PC-9 (cell line): ENCODE data around the gene CDK3. TPM values are rescaled to one million over a fixed set of nuclear protein-coding genes. Genes with fewer than 3 reads are reported as not detected.
A peak's percentile ranks its signal among the peaks of the same experiment; 100 is the strongest.

Experiments used
- BruUV-seq: library from RNA; stranded (reverse); fragments of 400-500 nt; replicated peaks from 2 replicates; lab custom pipeline; 2021; lab: Mats Ljungman, UMichigan
- CTCF ChIA-PET: fragments of 300-600 bp; sonication (Branson Sonifier 250); formaldehyde crosslinking; loops from one replicate; lab custom pipeline; 2022; ENCODE audit warnings: antibody characterized with exemption; lab: Charles Lee
- POLR2A ChIA-PET: fragments of 300-600 bp; sonication (Branson Sonifier 250); formaldehyde crosslinking; loops from one replicate; lab custom pipeline; 2022; ENCODE audit warnings: antibody characterized with exemption; ENCODE audit not compliant: unreplicated experiment; lab: Charles Lee
- DNase-seq, 2 experiments: peaks; one replicate each; pipeline versions ENCODE4 v3.0.0 to v3.0.0-alpha.2; 2015 to 2022; ENCODE audit warnings: mixed read lengths in 1 of 2
- H2AFZ ChIP-seq: fragments of 200-600 bp; sonication (generic); 2 replicates; pipeline ENCODE4 v1.8.1; 2017; ENCODE audit warnings: antibody characterized with exemption
- H3F3A ChIP-seq: fragments of 200-600 bp; sonication (generic); 2 replicates; pipeline ENCODE4 v1.8.1; 2017; ENCODE audit warnings: antibody characterized with exemption, mild to moderate bottlenecking, low read depth; ENCODE audit not compliant: insufficient read depth
- H3K27ac ChIP-seq: fragments of 200-600 bp; sonication (generic); 2 replicates; pipeline ENCODE4 v1.6.1; 2016; ENCODE audit warnings: mixed run types
- H3K27me3 ChIP-seq: fragments of 200-600 bp; sonication (generic); 2 replicates; pipeline ENCODE4 v1.6.1; 2016; ENCODE audit warnings: low read depth, mixed run types; ENCODE audit not compliant: insufficient read depth
- H3K36me3 ChIP-seq: fragments of 200-600 bp; sonication (generic); 2 replicates; pipeline ENCODE4 v1.6.1; 2016; ENCODE audit warnings: low read depth, mixed run types
- H3K4me1 ChIP-seq: fragments of 200-600 bp; sonication (generic); replicated peaks from 2 replicates; pipeline ENCODE4 v1.6.1; 2016; ENCODE audit warnings: mixed run types; ENCODE audit not compliant: insufficient read depth
- H3K4me2 ChIP-seq: fragments of 200-600 bp; sonication (generic); 2 replicates; pipeline ENCODE4 v1.6.1; 2017; ENCODE audit warnings: mixed run types
- H3K4me3 ChIP-seq: fragments of 200-600 bp; sonication (generic); 2 replicates; pipeline ENCODE4 v1.6.1; 2016; ENCODE audit warnings: mixed run types
- H3K79me2 ChIP-seq: fragments of 200-600 bp; sonication (generic); 2 replicates; pipeline ENCODE4 v1.6.1; 2017; ENCODE audit warnings: low read depth, mixed run types
- H3K9me2 ChIP-seq: fragments of 200-600 bp; sonication (generic); 2 replicates; pipeline ENCODE4 v1.8.1; 2017; ENCODE audit warnings: mild to moderate bottlenecking; ENCODE audit not compliant: insufficient read depth
- H3K9me3 ChIP-seq: fragments of 200-600 bp; sonication (generic); 2 replicates; pipeline ENCODE4 v1.8.1; 2016; ENCODE audit warnings: low read depth; ENCODE audit not compliant: insufficient read depth
- H4K20me1 ChIP-seq: fragments of 200-600 bp; sonication (generic); 2 replicates; pipeline ENCODE4 v1.8.1; 2017; ENCODE audit not compliant: insufficient read depth
- CTCF ChIP-seq: fragments of 200-600 bp; sonication (generic); conservative IDR thresholded peaks from 2 replicates; pipeline ENCODE4 v1.6.1; 2017; ENCODE audit warnings: mixed run types, antibody characterized with exemption, mild to moderate bottlenecking, moderate library complexity
- EZH2 ChIP-seq: fragments of 200-600 bp; sonication (generic); IDR thresholded peaks from 2 replicates; pipeline ENCODE4 v1.8.0; 2017; ENCODE audit warnings: antibody characterized with exemption, low read depth
- intact Hi-C: fragments of 100-400 bp; cut with micrococcal nuclease; formaldehyde crosslinking; loops from one replicate; pipeline ENCODE4 v1.10.0; 2022; ENCODE audit not compliant: unreplicated experiment
- total RNA-seq: library from RNA; stranded (reverse); gene quantifications from 2 replicates; pipeline ENCODE4 v1.2.3, GENCODE V29; 2021

The CDK3 gene
- total RNA-seq, 1 experiment from 2014 or later = 12.3 TPM

GRCh38 chr17:76014100-76014924 lies 13.7 kb downstream of the CDK3 start:
- Histone ChIP-seq H3K79me2 (no peaks in the 10 kb centered on the region), H3K4me2 (no peak overlapping the region), H3K4me3 (no peak overlapping the region), H3K4me1 (no peaks in the 10 kb centered on the region), H3K27me3 (no peaks in the 10 kb centered on the region), H3K27ac (no peak overlapping the region), H3F3A (no peaks in the 10 kb centered on the region), H4K20me1 (no peaks in the 10 kb centered on the region), H3K36me3 (no peaks in the 10 kb centered on the region), H3K9me2 (no peaks in the 10 kb centered on the region), H3K9me3 (no peaks in the 10 kb centered on the region), H2AFZ (no peak overlapping the region)
- POLR2A ChIA-PET = interaction anchor here (0.6 to 0.7 kb wide), 4 partner anchors 13 to 164 kb away, joined by 3 to 13 read pairs (median 4); partner anchors contain the start of gene EVPL
- intact Hi-C loops = loop anchor here (1.0 to 5.0 kb wide), 3 partner anchors 40 to 283 kb away; no protein-coding TSS in a partner anchor
- BruUV-seq = no TSS peak
- TF ChIP-seq EZH2 (no peak), CTCF (peak; percentile 94)
- peak in 1 of 2 experiments; percentile 69 for DNase-seq
- CTCF ChIA-PET = interaction anchor here (0.5 to 1.7 kb wide), 11 partner anchors 20 to 877 kb away, joined by 3 to 16 read pairs (median 4); no protein-coding TSS in a partner anchor

- no peaks in the 10 kb centered on the region for H3K4me1 ChIP-seq
- CTCF ChIA-PET = interaction anchor here (0.6 to 1.7 kb wide), 6 partner anchors 39 to 225 kb away, joined by 3 to 16 read pairs (median 4); no protein-coding TSS in a partner anchor
- H3K27ac ChIP-seq = no peak overlapping the region
- no peak overlapping the region for H2AFZ ChIP-seq
- H3K9me2 ChIP-seq = no peaks in the 10 kb centered on the region
- H3K4me2 ChIP-seq = no peak overlapping the region
- H3K4me3 ChIP-seq = no peak overlapping the region
- no peak for DNase-seq
- no peaks in the 10 kb centered on the region for H3F3A ChIP-seq
- TF ChIP-seq EZH2 (no peak), CTCF (no peak)
- no peaks in the 10 kb centered on the region for H3K27me3 ChIP-seq
- H3K79me2 ChIP-seq = no peaks in the 10 kb centered on the region
- intact Hi-C loops = loop anchor here (1.0 to 5.0 kb wide), 3 partner anchors 39 to 282 kb away; no protein-coding TSS in a partner anchor
- no peaks in the 10 kb centered on the region for H3K9me3 ChIP-seq
- POLR2A ChIA-PET = interaction anchor here (0.6 kb wide), 1 partner anchor 20 kb away, joined by 13 read pairs; no protein-coding TSS in a partner anchor
- no TSS peak for BruUV-seq
- no peaks in the 10 kb centered on the region for H3K36me3 ChIP-seq
- no peaks in the 10 kb centered on the region for H4K20me1 ChIP-seq
Measured at GRCh38 chr17:76014925-76015261, 14.2 kb downstream of the CDK3 start.

- Histone ChIP-seq H3K27ac (no peak overlapping the region), H3K27me3 (no peaks in the 10 kb centered on the region), H3K9me2 (no peaks in the 10 kb centered on the region), H3K36me3 (no peaks in the 10 kb centered on the region), H4K20me1 (no peaks in the 10 kb centered on the region), H3F3A (no peaks in the 10 kb centered on the region), H3K4me2 (no peak overlapping the region), H3K79me2 (no peaks in the 10 kb centered on the region), H2AFZ (no peak overlapping the region), H3K4me3 (no peak overlapping the region), H3K9me3 (no peaks in the 10 kb centered on the region), H3K4me1 (no peaks in the 10 kb centered on the region)
- ChIA-PET CTCF (interaction anchor here (0.6 kb wide), 1 partner anchor 101 kb away, joined by 4 read pairs; no protein-coding TSS in a partner anchor), POLR2A (no interaction called here)
- TF ChIP-seq EZH2 = no peak
- TF ChIP-seq CTCF = no peak
- no peak for DNase-seq
- intact Hi-C loops = no loop called here
- no TSS peak for BruUV-seq
Measured at GRCh38 chr17:76017481-76018339, 17.1 kb downstream of the CDK3 start.
